ENCODE results near the gene ATP4B. TPM values are rescaled to one million over a fixed set of nuclear protein-coding genes. Genes with fewer than 3 reads are reported as not detected.
A peak's percentile ranks its signal among the peaks of the same experiment; 100 is the strongest.

Gene ATP4B
- total and polyA plus RNA-seq, 2 of the 8 experiments (the other 6 are each of a cell fraction or from before 2014, with no cell fraction given) = 0.05 TPM; not detected in 1

- Histone ChIP-seq H3K27ac (ENCODE audit: low read depth, low read length) (no peak overlapping the region), H2BK15ac (ENCODE audit: low read length) (no peak overlapping the region), H4K20me1 (replicated peaks in 1 of 2; ENCODE audit: control insufficient read depth in 1 of 2, insufficient read depth in 2 of 2, low read length in 2 of 2) (peaks cover 4 to 29% of the 10 kb centered on the region in 2 experiments), H3K4me3 (ENCODE audit: extremely low read depth in 1 of 4, insufficient read depth in 2 of 4, low read depth in 3 of 4, low read length in 4 of 4) (no peak overlapping the region), H4K5ac (ENCODE audit: insufficient read length, low read depth, low read length) (no peak overlapping the region), H3K23me2 (ENCODE audit: low read depth, low read length) (peaks cover 10% of the 10 kb centered on the region), H3K56ac (replicated peaks; ENCODE audit: insufficient read length, low read depth, low read length) (no peak overlapping the region), H3K79me2 (ENCODE audit: control insufficient read depth in 1 of 2, insufficient read depth in 2 of 2, low read length in 2 of 2) (peaks cover 7 to 82% of the 10 kb centered on the region in 2 experiments), H3K9ac (replicated peaks in 1 of 4; ENCODE audit: extremely low read depth in 1 of 4, low read depth in 3 of 4, low read length in 3 of 4) (no peak overlapping the region), H3K18ac (ENCODE audit: extremely low read depth, low read length) (no peak overlapping the region), H4K91ac (replicated peaks; ENCODE audit: insufficient read length, low read length) (no peak overlapping the region), H3K4me1 (replicated peaks in 1 of 4; ENCODE audit: control insufficient read depth in 3 of 4, insufficient read depth in 4 of 4, low read length in 3 of 4) (no peaks in the 10 kb centered on the region; a peak in 3 of 7 replicates), H3K27me3 (replicated peaks in 1 of 4; ENCODE audit: control insufficient read depth in 3 of 4, extremely low read depth in 1 of 4, insufficient read depth in 3 of 4, low read length in 3 of 4) (no peaks in the 10 kb centered on the region; a peak in 1 of 7 replicates), H4K8ac (ENCODE audit: extremely low read depth, insufficient read depth, low read length) (peak overlapping the region; percentile 72; the same call in 1 of the 2 replicates), H2BK5ac (ENCODE audit: low read depth, low read length) (peak overlapping the region; percentile 64; the same call in 1 of the 2 replicates), H2AK5ac (ENCODE audit: low read depth, low read length) (peak overlapping the region; percentile 94), H2BK12ac (ENCODE audit: low read depth, low read length) (no peak overlapping the region), H3K4me2 (ENCODE audit: insufficient read depth in 1 of 2, low read depth in 2 of 2, low read length in 2 of 2) (no peak overlapping the region), H3K9me3 (ENCODE audit: insufficient read depth in 2 of 2, low read depth in 1 of 2, low read length in 1 of 2) (no peaks in the 10 kb centered on the region), H3K36me3 (ENCODE audit: control insufficient read depth in 2 of 4, insufficient read depth in 4 of 4, low read length in 3 of 4) (peaks cover 2 to 13% (median 4%) of the 10 kb centered on the region in 4 experiments; a peak in 4 of 8 replicates), H2BK120ac (replicated peaks; ENCODE audit: low read depth, low read length) (no peak overlapping the region), H3K79me1 (ENCODE audit: low read depth, low read length) (peaks cover 39% of the 10 kb centered on the region), H3K4ac (replicated peaks; ENCODE audit: insufficient read length, low read depth, low read length) (no peak overlapping the region), H3K14ac (ENCODE audit: insufficient read length) (no peak overlapping the region), H2BK20ac (ENCODE audit: low read length) (no peak overlapping the region), H2AFZ (ENCODE audit: low read length) (no peak overlapping the region), H3K23ac (ENCODE audit: insufficient read length) (no peak overlapping the region)
- CTCF ChIA-PET (ENCODE audit: partially characterized antibody) = no interaction called here
- no peak for FAIRE-seq
- no peak for DNase-seq (ENCODE audit: low read depth in 1 of 2, low spot score in 2 of 2)
- 93% methylated on average over 19 of the region's 19 CpGs; no CpG with 5 or more reads in 1 of the 2 experiments for WGBS, 2 experiments (ENCODE audit: extremely low coverage in 1 of 2, insufficient coverage in 1 of 2, insufficient read length in 1 of 2, insufficient replicate concordance in 2 of 2, low coverage in 1 of 2, low lambda C conversion rate in 2 of 2, missing lambda C conversion rate in 1 of 2)
- POLR2A ChIA-PET (ENCODE audit: partially characterized antibody) = no interaction called here
- TF ChIP-seq, protein P1, sequence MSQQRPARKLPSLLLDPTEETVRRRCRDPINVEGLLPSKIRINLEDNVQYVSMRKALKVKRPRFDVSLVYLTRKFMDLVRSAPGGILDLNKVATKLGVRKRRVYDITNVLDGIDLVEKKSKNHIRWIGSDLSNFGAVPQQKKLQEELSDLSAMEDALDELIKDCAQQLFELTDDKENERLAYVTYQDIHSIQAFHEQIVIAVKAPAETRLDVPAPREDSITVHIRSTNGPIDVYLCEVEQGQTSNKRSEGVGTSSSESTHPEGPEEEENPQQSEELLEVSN (IDR thresholded peaks at IDR 0.05) = no peak
- TF ChIP-seq KDM5A (IDR thresholded peaks at IDR 0.05; ENCODE audit: low read length) (no peak), CEBPB (IDR thresholded peaks at IDR 0.05; ENCODE audit: low read depth, low read length) (no peak), CBX8 (IDR thresholded peaks at IDR 0.05; ENCODE audit: borderline replicate concordance, low read depth, low read length) (no peak), ATF3 (IDR thresholded peaks at IDR 0.05; ENCODE audit: insufficient read depth, low read depth, low read length) (no peak), GABPA (IDR thresholded peaks at IDR 0.05; ENCODE audit: borderline replicate concordance, insufficient read depth, low read length) (no peak), SP4 (IDR thresholded peaks at IDR 0.05; ENCODE audit: low read length) (no peak), POLR2AphosphoS5 (IDR thresholded peaks at IDR 0.05; ENCODE audit: low read depth, low read length) (no peak), NANOG (IDR thresholded peaks at IDR 0.05; ENCODE audit: insufficient read depth, low read depth, low read length, poor library complexity, severe bottlenecking) (no peak), JUN (IDR thresholded peaks at IDR 0.05; ENCODE audit: low read depth, low read length) (no peak), CTBP2 (IDR thresholded peaks at IDR 0.05; ENCODE audit: borderline replicate concordance, insufficient read depth, insufficient read length, low read length) (no peak), POU5F1 (IDR thresholded peaks at IDR 0.05; ENCODE audit: low read depth, low read length) (no peak)
These were observed 47.7 kb downstream of the ATP4B start for GRCh38 chr13:113610266-113610665.

Measured in H1 (cell line).